ENCODE data around the gene LIM2. TPM values are rescaled to one million over a fixed set of nuclear protein-coding genes. Genes with fewer than 3 reads are reported as not detected.

Gene LIM2
- total and polyA plus RNA-seq, 2 of the 4 experiments (the other 2 are of a cell fraction): not detected

- Histone ChIP-seq H4K5ac (ENCODE audit: low read depth, low read length) (no peak overlapping the region), H3K4me3 (ENCODE audit: insufficient read depth, low read depth, low read length) (no peak overlapping the region), H3K9me3 (ENCODE audit: control insufficient read depth, insufficient read depth, low read length) (no peaks in the 10 kb centered on the region), H2AFZ (replicated peaks; ENCODE audit: low read length, poor library complexity) (no peak overlapping the region), H3K9me1 (ENCODE audit: insufficient read depth, low read length) (no peaks in the 10 kb centered on the region), H3K4me1 (ENCODE audit: control insufficient read depth, insufficient read depth, low read length) (no peaks in the 10 kb centered on the region), H3K27ac (ENCODE audit: insufficient read depth, low read length) (no peak overlapping the region), H4K20me1 (ENCODE audit: insufficient read depth, low read length) (no peaks in the 10 kb centered on the region), H3K9ac (ENCODE audit: low read depth, low read length) (no peak overlapping the region), H2BK120ac (ENCODE audit: low read depth, low read length) (no peak overlapping the region), H2BK5ac (ENCODE audit: low read depth, low read length, poor library complexity, severe bottlenecking) (no peak overlapping the region), H2AK5ac (ENCODE audit: low read depth, low read length) (no peak overlapping the region), H3K56ac (ENCODE audit: extremely low read depth, insufficient read depth, low read length) (no peak overlapping the region), H3K79me1 (ENCODE audit: low read depth in 1 of 2, low read length in 2 of 2) (no peaks in the 10 kb centered on the region), H3K23ac (ENCODE audit: low read depth, low read length) (no peak overlapping the region), H2BK20ac (ENCODE audit: low read depth, low read length) (no peak overlapping the region), H3K4ac (ENCODE audit: low read depth, low read length) (no peak overlapping the region), H3K4me2 (ENCODE audit: low read depth, low read length) (no peak overlapping the region), H3K14ac (replicated peaks; ENCODE audit: low read depth, low read length) (no peak overlapping the region), H2BK15ac (ENCODE audit: low read depth, low read length) (no peak overlapping the region), H4K8ac (ENCODE audit: low read depth in 2 of 2, low read length in 2 of 2) (no peak overlapping the region), H3K36me3 (ENCODE audit: control insufficient read depth, insufficient read depth, low read length) (no peaks in the 10 kb centered on the region), H3K27me3 (ENCODE audit: control insufficient read depth, insufficient read depth, low read length) (peaks cover 4% of the 10 kb centered on the region; the same call in 1 of the 2 replicates), H2AK9ac (replicated peaks; ENCODE audit: low read depth, low read length, poor library complexity) (no peak overlapping the region), H3K18ac (ENCODE audit: low read depth, low read length) (no peak overlapping the region), H4K91ac (ENCODE audit: insufficient read depth, low read depth, low read length) (no peak overlapping the region)
- DNase-seq: no peak
- dilution Hi-C loops (cut with HindIII; ENCODE audit: low sequenced_read_pairs, unreplicated experiment): no loop called here
- ATAC-seq (ENCODE audit: low read depth): no peak
- intact Hi-C loops (cut with micrococcal nuclease): no loop called here
- CTCF ChIA-PET: no interaction called here
- POLR2A ChIA-PET (ENCODE audit: unreplicated experiment): no interaction called here
- BruUV-seq (replicated peaks): no TSS peak
- 88% methylated on average over 1 of the region's 3 CpGs; no CpG with 5 or more reads in 1 of the 2 experiments for WGBS, 2 experiments (ENCODE audit: extremely low coverage in 2 of 2, insufficient read length in 1 of 2)
- in situ Hi-C loops (cut with MboI; ENCODE audit: low sequenced_read_pairs): no loop called here
- TF ChIP-seq MAZ (IDR thresholded peaks at IDR 0.05; ENCODE audit: borderline replicate concordance, low read depth, low read length) (no peak), POLR2A (IDR thresholded peaks at IDR 0.05; ENCODE audit: low read depth, low read length) (no peak), USF2 (IDR thresholded peaks at IDR 0.05; ENCODE audit: low read depth, low read length) (no peak), MAFK (IDR thresholded peaks at IDR 0.05; ENCODE audit: low read depth, low read length) (no peak), FOS (IDR thresholded peaks at IDR 0.05; ENCODE audit: low read depth, low read length) (no peak), RFX5 (IDR thresholded peaks at IDR 0.05; ENCODE audit: low read depth, low read length) (no peak), SMC3 (IDR thresholded peaks at IDR 0.05; ENCODE audit: low read depth, low read length) (no peak), ELK1 (IDR thresholded peaks at IDR 0.05; ENCODE audit: borderline replicate concordance, low read depth, low read length) (no peak), CHD1 (IDR thresholded peaks at IDR 0.05; ENCODE audit: low read depth, low read length) (no peak), BHLHE40 (IDR thresholded peaks at IDR 0.05; ENCODE audit: low read depth, low read length) (no peak), CEBPB (IDR thresholded peaks at IDR 0.05; ENCODE audit: low read depth, low read length) (no peak), MXI1 (IDR thresholded peaks at IDR 0.05; ENCODE audit: borderline replicate concordance, low read depth, low read length) (no peak), NFE2L2 (IDR thresholded peaks at IDR 0.05; ENCODE audit: low read depth, low read length) (no peak), RAD21 (IDR thresholded peaks at IDR 0.05; ENCODE audit: low read length) (no peak), RCOR1 (IDR thresholded peaks at IDR 0.05; ENCODE audit: insufficient replicate concordance, low read length) (no peak)
- TF ChIP-seq, protein P1, sequence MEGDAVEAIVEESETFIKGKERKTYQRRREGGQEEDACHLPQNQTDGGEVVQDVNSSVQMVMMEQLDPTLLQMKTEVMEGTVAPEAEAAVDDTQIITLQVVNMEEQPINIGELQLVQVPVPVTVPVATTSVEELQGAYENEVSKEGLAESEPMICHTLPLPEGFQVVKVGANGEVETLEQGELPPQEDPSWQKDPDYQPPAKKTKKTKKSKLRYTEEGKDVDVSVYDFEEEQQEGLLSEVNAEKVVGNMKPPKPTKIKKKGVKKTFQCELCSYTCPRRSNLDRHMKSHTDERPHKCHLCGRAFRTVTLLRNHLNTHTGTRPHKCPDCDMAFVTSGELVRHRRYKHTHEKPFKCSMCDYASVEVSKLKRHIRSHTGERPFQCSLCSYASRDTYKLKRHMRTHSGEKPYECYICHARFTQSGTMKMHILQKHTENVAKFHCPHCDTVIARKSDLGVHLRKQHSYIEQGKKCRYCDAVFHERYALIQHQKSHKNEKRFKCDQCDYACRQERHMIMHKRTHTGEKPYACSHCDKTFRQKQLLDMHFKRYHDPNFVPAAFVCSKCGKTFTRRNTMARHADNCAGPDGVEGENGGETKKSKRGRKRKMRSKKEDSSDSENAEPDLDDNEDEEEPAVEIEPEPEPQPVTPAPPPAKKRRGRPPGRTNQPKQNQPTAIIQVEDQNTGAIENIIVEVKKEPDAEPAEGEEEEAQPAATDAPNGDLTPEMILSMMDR (conservative IDR thresholded peaks at IDR 0.05; ENCODE audit: low read depth, low read length): no peak
Observed at GRCh38 chr19:51331193-51331592, 56.6 kb downstream of the LIM2 start.

All from IMR-90 (cell line).